ENCODE results near the gene BRK1.
"Not testable (repeated sequence)": the region's sequence is repeated elsewhere in the genome, so short reads cannot be mapped to it uniquely, and the experiment has no call there.

The BRK1 gene

DNA sequence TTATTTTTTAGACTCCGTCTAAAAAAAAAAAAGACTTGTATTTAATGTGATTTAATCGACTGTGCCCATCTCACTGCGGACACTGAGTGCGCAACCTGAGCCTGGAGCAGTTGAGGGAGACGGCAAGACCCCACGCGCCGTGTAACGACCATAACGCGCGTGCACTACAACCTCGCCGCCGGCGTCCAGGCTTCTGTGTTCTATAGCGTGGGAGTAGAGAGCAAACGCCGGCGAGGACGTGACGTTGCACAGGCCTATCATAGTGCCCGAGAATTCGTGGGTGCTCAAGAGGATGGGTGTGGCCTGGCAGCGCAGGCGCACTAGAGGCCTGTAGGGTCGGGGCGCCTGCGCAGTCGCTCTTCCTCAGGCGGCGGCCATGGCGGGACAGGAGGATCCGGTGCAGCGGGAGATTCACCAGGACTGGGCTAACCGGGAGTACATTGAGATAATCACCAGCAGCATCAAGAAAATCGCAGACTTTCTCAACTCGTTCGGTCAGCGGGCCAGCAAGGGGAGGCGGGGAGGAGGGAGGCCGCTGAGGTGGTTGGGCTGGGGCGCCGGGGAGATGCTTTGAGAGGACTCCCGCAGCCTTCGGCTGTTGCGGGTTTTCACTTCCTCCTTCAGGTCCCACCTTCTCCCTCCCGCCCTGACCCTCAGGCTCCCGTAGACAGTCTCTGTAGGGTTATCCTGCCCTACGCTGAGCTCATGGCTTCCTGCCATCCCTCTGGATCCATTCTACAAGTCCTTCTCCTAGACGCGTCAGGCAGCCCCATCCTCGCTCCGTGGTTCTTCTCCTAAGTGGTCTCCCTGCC is at the start of gene BRK1:
BRK1 (plus strand) TSS at position 350 of the 812 bp plus-strand sequence; CDS start at position 377, 27 bp downstream.
- FAIRE-seq = no peak

DNA sequence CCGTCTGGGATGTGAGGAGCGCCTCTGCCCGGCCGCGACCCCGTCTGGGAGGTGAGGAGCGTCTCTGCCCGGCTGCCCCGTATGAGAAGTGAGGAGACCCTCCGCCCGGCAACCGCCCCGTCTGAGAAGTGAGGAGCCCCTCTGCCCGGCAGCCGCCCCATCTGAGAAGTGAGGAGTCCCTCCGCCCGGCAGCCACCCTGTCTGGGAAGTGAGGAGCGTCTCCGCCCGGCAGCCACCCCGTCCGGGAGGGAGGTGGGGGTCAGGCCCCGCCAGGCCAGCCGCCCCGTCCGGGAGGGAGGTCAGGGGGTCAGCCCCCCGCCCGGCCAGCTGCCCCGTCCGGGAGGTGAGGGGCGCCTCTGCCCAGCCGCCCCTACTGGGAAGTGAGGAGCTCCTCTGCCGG is 45.4 kb upstream of the BRK1 start:
- not testable (repeated sequence) for FAIRE-seq

DNA sequence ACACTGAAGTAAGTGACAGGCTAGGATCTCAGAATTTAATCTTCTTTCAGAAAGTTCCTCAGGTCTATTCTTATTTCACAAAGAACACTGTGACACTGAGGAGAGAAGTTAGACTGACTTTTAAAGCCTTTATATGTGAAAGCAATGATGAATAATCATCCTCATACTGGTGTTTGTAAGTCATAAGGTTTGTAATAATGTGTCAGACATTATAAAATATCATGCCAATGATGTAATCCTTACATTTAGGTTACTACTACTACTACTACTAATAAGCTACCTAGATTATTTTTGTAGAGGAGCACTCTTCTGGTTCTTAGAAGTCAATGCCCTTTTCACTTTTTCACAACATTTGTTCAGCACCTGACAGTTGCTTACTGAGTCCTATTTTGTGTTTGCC is 40.8 kb upstream of the BRK1 start:
- FAIRE-seq = no peak

DNA sequence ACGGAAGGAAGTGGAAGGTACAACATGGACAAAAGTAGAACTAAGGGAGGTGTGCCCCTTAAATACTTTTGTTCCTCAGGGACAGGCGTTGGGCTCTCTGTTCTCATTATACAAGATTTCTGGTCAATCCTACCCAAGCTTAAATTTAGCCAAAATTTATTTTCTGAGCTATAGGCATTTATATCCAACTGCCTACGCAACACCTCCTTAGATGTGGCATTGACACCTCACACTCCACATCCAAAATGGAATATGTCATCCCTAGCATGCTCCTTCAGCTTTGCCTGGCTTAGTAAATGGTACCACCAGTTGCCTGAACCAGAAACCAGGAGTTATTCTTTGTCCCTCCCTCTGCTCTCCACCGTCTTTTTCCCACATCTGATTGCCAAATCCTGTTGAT is 33.6 kb upstream of the BRK1 start:
- no peak for FAIRE-seq

DNA sequence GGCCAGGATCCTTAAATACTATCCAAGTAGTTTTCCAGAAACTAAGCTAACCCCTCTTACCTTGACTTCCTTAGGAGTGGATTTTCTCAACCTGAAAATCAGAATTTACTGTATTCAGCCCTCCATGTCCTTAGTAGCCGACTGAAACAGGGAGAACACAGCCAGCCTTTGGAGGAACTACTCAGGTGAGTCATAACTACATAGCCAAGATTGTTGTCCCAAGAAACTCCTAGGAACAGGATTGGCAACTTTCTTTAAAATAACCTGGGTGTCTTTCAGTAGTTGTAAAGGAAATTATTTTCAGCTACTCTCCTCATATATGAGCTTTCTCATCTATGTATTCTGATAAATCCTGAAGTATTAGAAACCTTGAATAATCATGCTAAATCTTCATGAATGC is 29.7 kb upstream of the BRK1 start:
- FAIRE-seq = no peak

DNA sequence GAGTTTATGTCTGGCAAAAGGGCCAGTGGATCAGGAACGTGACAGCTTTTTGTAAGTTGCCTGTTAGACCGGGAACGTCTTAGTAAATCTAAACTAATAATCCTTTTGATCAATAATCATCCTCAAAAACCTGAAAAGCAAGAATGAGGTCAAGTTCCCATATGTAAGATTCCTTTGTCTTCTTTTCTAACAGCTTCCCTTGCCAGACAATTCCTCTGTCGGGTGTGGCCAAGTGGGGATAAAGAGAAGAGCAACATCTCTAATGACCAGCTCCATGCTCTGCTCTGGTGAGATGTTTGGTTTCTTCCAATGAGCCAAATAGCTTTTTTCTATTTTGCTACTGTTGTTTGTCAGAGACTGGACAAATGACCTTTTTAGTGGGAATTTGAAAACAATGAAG is 27.2 kb upstream of the BRK1 start:
- FAIRE-seq = no peak

DNA sequence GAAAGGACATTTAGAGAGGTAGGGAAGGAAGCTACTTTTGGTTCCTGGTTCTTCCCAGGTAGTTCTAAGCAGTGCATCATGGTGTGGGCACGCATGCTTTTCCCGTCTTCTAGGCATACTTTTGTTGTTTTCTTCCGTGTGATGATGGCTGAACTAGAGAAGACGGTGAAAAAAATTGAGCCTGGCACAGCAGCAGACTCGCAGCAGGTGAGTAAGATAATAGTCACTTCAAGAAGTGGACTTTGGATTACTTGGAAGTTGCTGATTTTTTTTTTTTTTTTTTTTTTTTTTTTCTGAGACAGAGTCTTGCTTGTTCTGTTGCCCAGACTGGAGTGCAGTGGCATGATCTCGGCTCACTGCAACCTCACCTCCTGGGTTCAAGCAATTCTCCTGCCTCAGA is 25.3 kb upstream of the BRK1 start:
- FAIRE-seq = no peak

DNA sequence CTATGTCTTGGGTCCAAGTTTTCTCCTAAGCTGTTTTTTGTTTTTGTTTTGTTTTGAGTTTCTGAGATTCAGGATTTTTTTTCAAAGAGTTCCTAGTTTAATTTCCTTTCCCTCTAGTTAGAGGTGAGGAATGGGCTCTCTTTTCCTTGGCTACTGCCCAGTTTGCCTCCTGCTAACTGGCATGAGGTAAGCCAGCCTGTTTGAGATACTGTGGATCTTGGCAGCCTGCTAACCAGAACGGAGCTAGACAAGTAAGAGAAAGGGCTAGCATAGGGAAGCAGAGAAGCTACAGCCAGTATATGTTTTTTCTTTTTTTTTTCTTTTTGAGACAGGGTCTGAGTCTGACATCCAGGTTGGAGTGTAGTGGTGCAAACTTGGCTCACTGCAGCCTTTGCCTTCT is 24.7 kb upstream of the BRK1 start:
- FAIRE-seq = not testable (repeated sequence)

DNA sequence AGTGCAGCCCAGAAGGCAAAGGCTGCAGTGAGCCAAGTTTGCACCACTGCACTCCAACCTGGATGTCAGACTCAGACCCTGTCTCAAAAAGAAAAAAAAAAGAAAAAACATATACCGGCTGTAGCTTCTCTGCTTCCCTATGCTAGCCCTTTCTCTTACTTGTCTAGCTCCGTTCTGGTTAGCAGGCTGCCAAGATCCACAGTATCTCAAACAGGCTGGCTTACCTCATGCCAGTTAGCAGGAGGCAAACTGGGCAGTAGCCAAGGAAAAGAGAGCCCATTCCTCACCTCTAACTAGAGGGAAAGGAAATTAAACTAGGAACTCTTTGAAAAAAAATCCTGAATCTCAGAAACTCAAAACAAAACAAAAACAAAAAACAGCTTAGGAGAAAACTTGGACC is 24.1 kb upstream of the BRK1 start:
- not testable (repeated sequence) for FAIRE-seq

DNA sequence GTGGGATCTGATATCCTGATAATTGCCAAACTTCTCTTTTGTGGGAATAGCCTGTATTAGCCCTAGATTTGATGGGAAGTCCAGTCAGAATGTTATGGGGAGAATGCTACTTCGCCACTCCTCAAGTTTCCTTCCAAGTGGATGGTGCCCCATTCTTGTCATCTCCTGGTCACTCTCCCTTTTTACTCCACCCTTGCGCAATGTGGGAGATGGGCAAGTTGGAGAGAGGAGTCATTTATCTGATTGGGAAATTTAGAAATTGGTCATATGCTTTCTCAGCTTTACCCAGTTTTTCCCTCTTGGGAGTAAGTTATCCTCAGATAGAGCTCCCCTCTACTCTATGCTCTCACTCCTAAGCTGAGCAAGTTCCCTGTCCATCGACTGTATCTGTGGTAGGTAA is 21.8 kb upstream of the BRK1 start:
- no peak for FAIRE-seq

DNA sequence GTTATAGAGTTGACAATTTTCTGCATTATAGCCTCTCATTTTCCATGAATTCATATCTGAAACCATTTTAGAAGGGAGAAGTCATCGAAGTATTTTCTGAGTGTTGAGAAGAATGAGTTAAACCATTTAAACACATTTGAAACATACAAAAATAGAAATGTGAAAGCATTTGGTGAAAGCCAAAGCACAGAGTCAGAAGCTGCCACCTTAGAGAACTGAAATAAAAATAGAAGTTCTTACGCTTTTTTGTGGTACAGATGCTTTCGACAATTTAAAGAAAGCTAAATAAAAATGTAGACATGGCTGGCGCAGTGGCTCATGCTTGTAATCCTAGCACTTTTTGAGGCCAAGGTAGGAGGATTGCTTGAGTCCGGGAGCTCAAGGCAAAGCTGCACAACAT is 16.4 kb upstream of the BRK1 start:
- FAIRE-seq = no peak

DNA sequence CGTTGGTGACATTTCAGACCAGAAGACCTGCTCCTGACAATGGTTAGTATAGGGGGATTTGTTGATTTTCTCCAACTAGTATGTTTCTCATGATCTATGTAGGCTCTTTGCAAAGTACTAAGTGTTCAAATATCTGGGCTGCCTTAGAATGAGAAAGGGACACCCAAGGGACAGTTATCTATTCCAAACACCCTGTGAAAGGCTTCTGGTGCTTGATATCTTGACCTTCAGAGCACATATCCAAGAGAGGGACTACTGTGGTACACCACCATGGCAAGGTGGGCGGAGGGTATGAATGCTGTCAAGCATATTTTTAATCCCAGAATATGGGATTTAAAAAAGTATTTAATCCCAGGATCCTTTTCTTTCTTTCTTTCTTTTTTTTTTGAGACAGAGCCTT is 8.6 kb upstream of the BRK1 start:
- FAIRE-seq = no peak

DNA sequence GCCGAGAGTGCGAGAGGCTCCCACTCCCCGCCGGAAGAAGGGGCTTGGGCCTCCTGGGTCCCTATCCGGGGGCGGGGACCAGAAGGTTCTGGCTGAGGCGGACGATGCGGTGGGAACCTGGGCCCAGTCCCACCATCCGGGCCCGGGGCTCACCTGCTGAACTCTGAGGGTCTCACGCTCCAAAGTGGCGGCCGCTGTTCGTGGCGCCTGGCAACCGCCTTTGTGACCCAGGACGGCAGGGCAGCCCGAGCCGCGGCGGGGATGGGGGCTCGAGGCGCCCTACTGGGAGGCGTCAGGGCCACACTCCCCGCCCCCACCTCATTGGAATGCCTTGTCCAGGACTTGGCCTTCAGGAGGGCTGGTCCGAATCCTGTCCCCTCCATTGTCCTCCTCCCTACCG is 7.4 kb upstream of the BRK1 start, which contains the start of gene FANCD2OS:
FANCD2OS (minus strand) TSS at position 165 of the 400 bp plus-strand sequence. CDS start 3,481 bp downstream, outside the sequence.
- FAIRE-seq = no peak

DNA sequence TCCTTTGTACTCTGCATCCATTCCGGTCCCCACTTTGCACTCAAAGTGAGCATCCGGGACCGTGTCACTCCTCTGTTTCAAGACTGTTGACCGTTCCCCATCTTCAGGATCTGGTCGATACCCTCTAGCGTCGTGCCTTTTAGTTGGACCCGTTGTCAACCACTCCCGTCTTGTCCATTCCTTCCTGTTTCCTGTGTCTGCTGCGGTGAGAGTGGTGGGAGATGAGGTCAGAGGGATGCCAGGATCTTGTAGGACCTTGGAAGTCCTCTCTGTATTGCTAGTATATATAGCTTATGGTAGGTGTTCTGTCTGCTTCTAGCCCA is 624 bp downstream of the BRK1 start:
- FAIRE-seq = no peak

DNA sequence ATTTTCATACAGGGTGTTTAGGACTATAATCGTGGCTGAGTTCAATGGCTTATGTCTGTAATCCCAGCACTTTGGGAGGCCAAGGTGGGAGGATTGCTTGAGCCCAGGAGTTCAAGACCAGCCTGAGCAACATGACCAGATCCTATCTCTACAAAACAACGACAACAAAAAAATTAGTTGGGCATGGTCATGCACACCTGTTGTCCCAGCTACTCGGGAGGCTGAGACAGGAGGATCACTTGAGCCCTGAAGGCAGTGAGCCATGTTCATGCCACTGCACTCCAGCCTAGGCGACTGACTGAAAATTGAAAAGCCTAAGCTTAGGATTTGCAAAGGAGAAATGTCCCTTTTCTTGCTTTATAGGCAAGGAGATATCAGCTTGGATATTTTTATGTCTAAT is 1.5 kb downstream of the BRK1 start:
- FAIRE-seq = no peak

DNA sequence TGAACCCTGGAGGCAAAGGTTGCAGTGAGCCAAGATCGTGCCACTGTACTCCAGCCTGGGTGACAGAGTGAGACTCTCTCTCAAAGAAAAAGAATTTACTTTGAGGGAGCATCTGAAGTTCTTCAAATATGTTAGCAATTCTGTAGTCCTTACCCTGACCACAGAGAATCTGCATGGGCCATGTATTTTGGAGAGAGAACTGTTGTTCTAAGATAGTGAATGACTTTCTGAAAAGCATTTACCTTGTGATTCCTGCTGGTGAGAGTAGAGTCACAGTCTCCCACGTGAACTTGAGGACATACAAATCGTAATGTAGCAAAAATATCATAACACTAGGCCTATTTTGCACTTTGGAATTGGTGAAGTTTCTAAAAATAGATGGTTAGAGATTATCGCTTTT is 3.9 kb downstream of the BRK1 start:
- no peak for FAIRE-seq

DNA sequence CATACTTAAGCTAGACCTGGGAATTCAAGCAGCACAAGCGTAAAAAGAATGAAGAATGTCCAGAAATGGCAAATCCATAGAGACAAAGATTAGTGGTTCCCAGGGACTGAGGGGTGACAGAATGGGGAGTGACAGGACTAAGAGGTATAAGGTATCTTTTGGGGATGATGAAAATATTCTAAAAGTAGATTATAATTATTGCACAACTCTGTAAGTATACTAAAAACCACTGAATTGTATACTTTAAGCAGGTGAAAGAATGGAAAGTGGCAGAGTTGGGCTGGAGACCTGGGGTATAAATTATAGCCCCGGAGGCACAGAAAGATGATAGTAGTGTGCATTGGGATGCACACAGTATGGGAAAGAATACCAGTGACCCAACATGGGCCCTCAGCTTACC is 5.6 kb downstream of the BRK1 start:
- no peak for FAIRE-seq

DNA sequence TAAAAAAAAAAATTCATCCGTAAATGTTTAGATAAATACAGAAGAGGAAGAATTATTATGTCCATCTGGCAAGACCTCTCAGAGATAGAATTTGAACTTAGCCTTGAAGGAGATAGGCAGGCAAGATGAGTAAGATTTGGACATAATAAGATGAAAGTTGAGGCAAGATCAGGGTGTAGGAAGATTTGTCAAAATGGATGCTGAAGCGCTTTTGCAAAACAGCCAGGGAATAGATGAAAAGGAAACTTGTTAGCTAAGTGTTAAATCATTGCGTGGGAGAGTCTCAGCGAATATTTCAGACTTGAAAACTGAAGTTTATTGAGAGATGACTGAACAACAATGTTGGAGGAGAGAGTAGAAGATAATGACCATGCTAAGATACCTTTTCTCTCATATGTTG is 7.2 kb downstream of the BRK1 start:
- FAIRE-seq = no peak

DNA sequence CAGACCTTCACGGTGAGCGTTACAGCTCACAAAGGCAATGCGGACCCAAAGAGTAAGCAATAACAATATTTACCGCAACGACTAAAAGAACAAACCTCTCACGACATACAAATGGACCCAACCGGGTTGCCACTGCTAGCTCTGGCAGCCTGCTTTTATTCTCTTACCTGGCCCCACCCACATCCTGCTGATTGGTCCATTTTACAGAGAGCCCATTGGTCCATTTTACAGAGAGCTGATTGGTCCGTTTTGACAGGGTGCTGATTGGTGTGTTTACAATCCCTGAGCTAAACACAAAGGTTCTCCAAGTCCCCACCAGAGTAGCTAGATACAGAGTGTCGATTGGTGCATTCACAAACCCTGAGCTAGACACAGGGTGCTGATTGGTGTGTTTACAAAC is 20.4 kb downstream of the BRK1 start:
- not testable (repeated sequence) for FAIRE-seq

DNA sequence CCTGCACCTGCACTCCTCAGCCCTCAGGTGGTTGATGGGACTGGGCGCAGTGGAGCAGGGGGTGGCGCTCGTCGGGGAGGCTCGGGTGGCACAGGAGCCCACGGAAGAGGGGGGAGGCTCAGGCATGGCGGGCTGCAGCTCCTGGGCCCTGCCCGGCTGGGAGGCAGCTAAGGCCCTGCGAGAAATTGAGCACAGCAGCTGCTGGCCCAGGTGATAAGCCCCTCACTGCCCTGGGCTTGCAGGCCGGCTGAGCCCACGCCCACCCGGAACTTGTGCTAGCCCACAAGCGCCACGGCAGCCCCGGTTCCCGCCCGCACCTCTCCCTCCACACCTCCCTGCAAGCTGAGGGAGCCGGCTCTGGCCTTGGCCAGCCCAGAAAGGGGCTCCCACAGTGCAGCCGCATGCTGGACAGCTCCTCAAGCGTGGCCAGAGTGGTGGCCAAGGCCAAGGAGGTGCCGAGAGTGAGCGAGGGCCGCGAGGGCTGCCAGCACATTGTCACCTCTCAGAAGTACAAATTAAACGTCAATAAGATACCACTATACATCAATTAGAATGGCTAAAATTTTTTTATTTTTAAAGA is 21.0 kb downstream of the BRK1 start:
- no peak for FAIRE-seq

DNA sequence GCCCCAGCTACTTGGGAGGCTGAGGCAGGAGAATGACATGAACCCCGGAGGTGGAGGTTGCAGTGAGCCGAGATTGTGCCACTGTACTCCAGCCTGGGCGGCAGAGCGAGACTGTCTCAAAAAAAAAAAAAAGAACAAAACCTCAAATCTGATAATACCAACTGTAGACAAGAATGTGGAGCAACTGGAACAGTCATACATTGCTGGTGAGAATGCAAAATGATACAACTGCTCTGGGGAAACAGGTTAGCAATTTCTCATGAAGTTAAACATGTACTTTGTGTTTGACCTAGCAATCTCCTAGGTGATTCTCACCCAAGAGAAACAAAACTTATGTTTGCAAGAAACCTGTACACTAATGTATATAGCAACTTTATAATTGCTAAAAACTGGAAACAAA is 21.7 kb downstream of the BRK1 start:
- no peak for FAIRE-seq

DNA sequence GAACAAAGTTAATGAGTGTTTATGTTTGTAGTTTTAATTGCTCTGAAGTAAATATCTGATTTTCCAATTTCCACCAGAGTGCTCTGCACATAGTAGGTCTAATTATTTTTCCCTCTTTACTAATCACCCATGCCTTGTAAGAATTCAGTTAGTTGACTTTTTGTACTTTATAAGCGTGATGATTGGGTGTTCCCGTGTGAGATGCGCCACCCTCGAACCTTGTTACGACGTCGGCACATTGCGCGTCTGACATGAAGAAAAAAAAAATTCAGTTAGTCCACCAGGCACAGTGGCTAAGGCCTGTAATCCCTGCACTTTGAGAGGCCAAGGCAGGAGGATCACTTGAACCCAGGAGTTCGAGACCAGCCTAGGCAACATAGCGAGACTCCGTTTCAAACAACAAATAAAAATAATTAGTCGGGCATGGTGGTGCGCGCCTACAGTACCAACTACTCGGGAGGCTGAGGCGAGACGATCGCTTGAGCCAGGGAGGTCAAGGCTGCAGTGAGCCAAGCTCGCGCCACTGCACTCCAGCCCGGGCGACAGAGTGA is 25.6 kb downstream of the BRK1 start:
- FAIRE-seq = no peak

DNA sequence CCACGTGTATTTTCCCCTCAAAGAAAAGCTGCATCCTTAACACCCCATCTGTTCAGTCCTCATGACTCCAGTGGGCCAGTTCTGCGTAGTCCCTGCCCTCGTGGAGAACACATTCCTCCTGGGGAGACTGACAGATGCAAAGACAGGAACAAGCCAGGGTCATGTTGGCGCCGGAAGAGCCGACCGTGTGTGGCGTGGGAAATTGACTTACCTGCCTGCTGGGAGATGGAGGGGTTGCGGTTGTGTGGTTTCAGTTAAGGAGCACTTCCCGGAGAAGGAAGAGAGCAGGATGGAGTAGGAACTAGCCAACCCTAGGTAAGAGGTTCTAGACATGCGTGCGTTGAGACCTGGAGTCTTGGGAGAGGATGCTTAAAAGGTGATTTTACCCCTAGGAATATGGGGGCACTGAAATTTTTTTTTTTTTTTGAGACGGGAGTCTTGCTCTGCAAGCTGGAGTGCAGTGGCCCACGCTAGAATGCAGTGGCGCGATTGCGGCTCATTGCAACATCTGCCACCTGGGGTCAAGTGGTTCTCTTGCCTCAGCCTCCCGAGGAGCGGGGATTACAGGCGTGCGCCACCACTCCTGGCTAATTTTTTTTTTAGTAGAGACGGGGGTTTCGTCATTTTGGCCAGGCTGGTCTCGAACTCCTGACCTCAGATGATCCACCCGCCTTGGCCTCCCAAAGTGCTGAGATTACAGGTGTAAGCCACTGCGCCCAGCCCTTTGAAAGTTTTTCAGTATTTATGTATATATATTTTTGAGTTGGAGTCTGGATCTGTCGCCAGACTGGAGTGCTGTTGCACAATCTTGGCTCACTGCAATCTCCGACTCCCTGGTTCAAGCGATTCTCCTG is 27.5 kb downstream of the BRK1 start:
- no peak for FAIRE-seq

Data from colon (tissue), 2 donors.